RWPE1 (cell line): ENCODE measurements around the gene ABCD1.

Experiments
- CTCF ChIA-PET: fragments of 350-600 bp; sonication (Branson Sonifier 250); formaldehyde crosslinking; extraction: SDS; loops from one replicate; lab custom pipeline; 2021; lab: Yijun Ruan, JAX
- POLR2A ChIA-PET: fragments of 400-600 bp; formaldehyde crosslinking; extraction: SDS; loops from one replicate; lab custom pipeline; 2020; ENCODE audit warnings: antibody characterized with exemption; ENCODE audit not compliant: low non-redundant PET; lab: Yijun Ruan, JAX
- DNase-seq: peaks from one replicate; pipeline ENCODE4 v3.0.0; 2012; ENCODE audit warnings: low spot score
- H3K27ac ChIP-seq: fragments of 450-650 bp; 2 replicates; pipeline ENCODE4 v1.5.1; 2017
- CTCF ChIP-seq: fragments of 450-650 bp; conservative IDR thresholded peaks from 2 replicates; pipeline ENCODE4 v1.5.1; 2017; ENCODE audit warnings: low read depth, mild to moderate bottlenecking

The ABCD1 gene

GRCh38 chrX:153765138-153766079, 40.8 kb downstream of the ABCD1 start:
- TF ChIP-seq CTCF: no peak
- DNase-seq: no peak
- peak overlapping the region; percentile 91 for H3K27ac ChIP-seq
- CTCF ChIA-PET: interaction anchor here (0.6 to 1.0 kb wide), 2 partner anchors 13 kb away, joined by 3 read pairs; no protein-coding TSS in a partner anchor
- POLR2A ChIA-PET: no interaction called here

- DNase-seq: peak; percentile 60
Observed at GRCh38 chrX:153766098-153766817, 41.6 kb downstream of the ABCD1 start.

GRCh38 chrX:153766871-153767673, 42.4 kb downstream of the ABCD1 start:
- TF ChIP-seq CTCF: no peak
- peak overlapping the region; percentile 91 for H3K27ac ChIP-seq
- POLR2A ChIA-PET: interaction anchor here (0.6 kb wide), 1 partner anchor 43 kb away, joined by 3 read pairs; the partner anchor contains the start of gene BCAP31
- no peak for DNase-seq
- CTCF ChIA-PET: no interaction called here

More at GRCh38 chrX:153766098-153766817, 41.6 kb downstream of the ABCD1 start:
- CTCF ChIA-PET: no interaction called here
- no peak for TF ChIP-seq CTCF
- H3K27ac ChIP-seq: peak overlapping the region; percentile 91
- POLR2A ChIA-PET: interaction anchor here (0.6 kb wide), 1 partner anchor 42 kb away, joined by 3 read pairs; the partner anchor contains the start of gene BCAP31

- H3K27ac ChIP-seq: no peak overlapping the region
- ChIA-PET CTCF (no interaction called here), POLR2A (no interaction called here)
- no peak for TF ChIP-seq CTCF
- no peak for DNase-seq
Observed at GRCh38 chrX:153767674-153768055, 43.0 kb downstream of the ABCD1 start.

- TF ChIP-seq CTCF: no peak
- POLR2A ChIA-PET: no interaction called here
- CTCF ChIA-PET: interaction anchor here (0.8 kb wide), 1 partner anchor 10 kb away, joined by 3 read pairs; no protein-coding TSS in a partner anchor
- DNase-seq: no peak
- H3K27ac ChIP-seq: no peak overlapping the region
Observed at GRCh38 chrX:153768311-153769157, 43.9 kb downstream of the ABCD1 start.
